ACC112 (cell line): ENCODE results near the gene DYRK3.

Experiments
- H2AFZ ChIP-seq: fragments of 200-600 bp; sonication (generic); one replicate; pipeline ENCODE4 v1.6.0; 2017; ENCODE audit warnings: antibody characterized with exemption, low read length; ENCODE audit not compliant: unreplicated experiment
- H3K27ac ChIP-seq: fragments of 200-600 bp; sonication (generic); 2 replicates; pipeline ENCODE4 v1.5.1; 2014; ENCODE audit warnings: low read depth, mild to moderate bottlenecking, antibody characterized with exemption, low read length, moderate library complexity
- H3K27me3 ChIP-seq: fragments of 200-600 bp; sonication (generic); 2 replicates; pipeline ENCODE4 v1.6.1; 2014; ENCODE audit warnings: mild to moderate bottlenecking, antibody characterized with exemption, low read length, moderate library complexity, mixed read lengths; ENCODE audit not compliant: insufficient read depth
- H3K36me3 ChIP-seq: fragments of 200-600 bp; sonication (generic); 2 replicates; pipeline ENCODE4 v1.6.1; 2016; ENCODE audit warnings: mild to moderate bottlenecking, antibody characterized with exemption, low read length, moderate library complexity, mixed read lengths; ENCODE audit not compliant: insufficient read depth
- H3K4me1 ChIP-seq: fragments of 200-600 bp; sonication (generic); one replicate; pipeline ENCODE4 v1.6.1; 2016; ENCODE audit warnings: low read length, mixed read lengths; ENCODE audit not compliant: insufficient read depth, unreplicated experiment, control insufficient read depth
- H3K4me3 ChIP-seq: fragments of 200-600 bp; sonication (generic); 2 replicates; pipeline ENCODE4 v1.5.1; 2014; ENCODE audit warnings: mild to moderate bottlenecking, low read depth, low read length
- H3K79me2 ChIP-seq: fragments of 200-600 bp; sonication (generic); one replicate; pipeline ENCODE4 v1.6.0; 2016; ENCODE audit warnings: low read length; ENCODE audit not compliant: control insufficient read depth, unreplicated experiment, insufficient read depth

The DYRK3 gene

GRCh38 chr1:206683313-206683712, 48.0 kb downstream of the DYRK3 start:
- no peak overlapping the region for H2AFZ ChIP-seq
- H3K4me1 ChIP-seq: peaks cover 18% of the 10 kb centered on the region
- H3K4me3 ChIP-seq: no peak overlapping the region
- no peaks in the 10 kb centered on the region for H3K36me3 ChIP-seq
- H3K27ac ChIP-seq: no peak overlapping the region
- H3K27me3 ChIP-seq: no peaks in the 10 kb centered on the region
- peaks cover 34% of the 10 kb centered on the region for H3K79me2 ChIP-seq

GRCh38 chr1:206684003-206684402, 48.7 kb downstream of the DYRK3 start:
- peaks cover 23% of the 10 kb centered on the region for H3K4me1 ChIP-seq
- H3K27me3 ChIP-seq: no peaks in the 10 kb centered on the region
- H2AFZ ChIP-seq: no peak overlapping the region
- H3K4me3 ChIP-seq: peak overlapping the region; percentile 78; the same call in 1 of the 2 replicates
- H3K27ac ChIP-seq: no peak overlapping the region
- H3K79me2 ChIP-seq: peaks cover 41% of the 10 kb centered on the region
- H3K36me3 ChIP-seq: no peaks in the 10 kb centered on the region

- Histone ChIP-seq H3K4me3 (peak within 1 kb of the TSS; percentile 78), H3K36me3 (no peaks in the 10 kb centered on the region), H3K79me2 (peaks cover 48% of the 10 kb centered on the region), H3K27me3 (no peaks in the 10 kb centered on the region), H3K4me1 (peaks cover 28% of the 10 kb centered on the region), H2AFZ (peak within 1 kb of the TSS; percentile 85), H3K27ac (peak within 1 kb of the TSS; percentile 87)
Observed at GRCh38 chr1:206684478-206685333, 49.4 kb downstream of the DYRK3 start, which contains the start of gene MAPKAPK2. TSS of gene MAPKAPK2 (plus strand) at chr1:206684905. CDS start at chr1:206685230, 325 bp downstream.

- peak overlapping the region; percentile 87 for H3K27ac ChIP-seq
- H3K4me1 ChIP-seq: peaks cover 35% of the 10 kb centered on the region
- H3K79me2 ChIP-seq: peaks cover 54% of the 10 kb centered on the region
- H2AFZ ChIP-seq: peak overlapping the region; percentile 46
- H3K4me3 ChIP-seq: peak overlapping the region; percentile 78
- H3K27me3 ChIP-seq: no peaks in the 10 kb centered on the region
- H3K36me3 ChIP-seq: no peaks in the 10 kb centered on the region
Observed at GRCh38 chr1:206685334-206685768, 50.0 kb downstream of the DYRK3 start.

- H3K27me3 ChIP-seq: no peaks in the 10 kb centered on the region
- no peaks in the 10 kb centered on the region for H3K36me3 ChIP-seq
- H3K4me3 ChIP-seq: peak overlapping the region; percentile 78
- H3K79me2 ChIP-seq: peaks cover 60% of the 10 kb centered on the region
- peak overlapping the region; percentile 87 for H3K27ac ChIP-seq
- peaks cover 40% of the 10 kb centered on the region for H3K4me1 ChIP-seq
- H2AFZ ChIP-seq: peak overlapping the region; percentile 46
Observed at GRCh38 chr1:206685769-206686477, 50.6 kb downstream of the DYRK3 start.

GRCh38 chr1:206686478-206687249, 51.3 kb downstream of the DYRK3 start:
- H3K27me3 ChIP-seq: no peaks in the 10 kb centered on the region
- peaks cover 67% of the 10 kb centered on the region for H3K79me2 ChIP-seq
- peak overlapping the region; percentile 46 for H2AFZ ChIP-seq
- H3K4me1 ChIP-seq: peaks cover 46% of the 10 kb centered on the region
- H3K4me3 ChIP-seq: peak overlapping the region; percentile 78
- no peaks in the 10 kb centered on the region for H3K36me3 ChIP-seq
- peak overlapping the region; percentile 87 for H3K27ac ChIP-seq

- H2AFZ ChIP-seq: no peak overlapping the region
- H3K36me3 ChIP-seq: no peaks in the 10 kb centered on the region
- H3K27ac ChIP-seq: peak overlapping the region; percentile 87
- peak overlapping the region; percentile 78 for H3K4me3 ChIP-seq
- H3K79me2 ChIP-seq: peaks cover 74% of the 10 kb centered on the region
- H3K4me1 ChIP-seq: peaks cover 53% of the 10 kb centered on the region
- H3K27me3 ChIP-seq: no peaks in the 10 kb centered on the region
Observed at GRCh38 chr1:206687251-206687914, 52.0 kb downstream of the DYRK3 start.

- Histone ChIP-seq H3K79me2 (peaks cover 80% of the 10 kb centered on the region), H3K27me3 (no peaks in the 10 kb centered on the region), H3K27ac (peak overlapping the region; percentile 87), H3K36me3 (no peaks in the 10 kb centered on the region), H3K4me1 (peaks cover 59% of the 10 kb centered on the region), H3K4me3 (peak overlapping the region; percentile 78), H2AFZ (no peak overlapping the region)
Observed at GRCh38 chr1:206687915-206688442, 52.6 kb downstream of the DYRK3 start.

GRCh38 chr1:206690516-206690915, 55.2 kb downstream of the DYRK3 start:
- H3K36me3 ChIP-seq: no peaks in the 10 kb centered on the region
- no peaks in the 10 kb centered on the region for H3K27me3 ChIP-seq
- peaks cover 76% of the 10 kb centered on the region for H3K4me1 ChIP-seq
- H3K4me3 ChIP-seq: no peak overlapping the region
- H2AFZ ChIP-seq: no peak overlapping the region
- no peak overlapping the region for H3K27ac ChIP-seq
- H3K79me2 ChIP-seq: peaks cover 98% of the 10 kb centered on the region
